NCI-H2029 (cell line): Measurements from ENCODE around the gene CRYGN.

Experiments
- DNase-seq: peaks from one replicate; lab custom pipeline; 2025; lab: John Stamatoyannopoulos, UW

The CRYGN gene

DNA sequence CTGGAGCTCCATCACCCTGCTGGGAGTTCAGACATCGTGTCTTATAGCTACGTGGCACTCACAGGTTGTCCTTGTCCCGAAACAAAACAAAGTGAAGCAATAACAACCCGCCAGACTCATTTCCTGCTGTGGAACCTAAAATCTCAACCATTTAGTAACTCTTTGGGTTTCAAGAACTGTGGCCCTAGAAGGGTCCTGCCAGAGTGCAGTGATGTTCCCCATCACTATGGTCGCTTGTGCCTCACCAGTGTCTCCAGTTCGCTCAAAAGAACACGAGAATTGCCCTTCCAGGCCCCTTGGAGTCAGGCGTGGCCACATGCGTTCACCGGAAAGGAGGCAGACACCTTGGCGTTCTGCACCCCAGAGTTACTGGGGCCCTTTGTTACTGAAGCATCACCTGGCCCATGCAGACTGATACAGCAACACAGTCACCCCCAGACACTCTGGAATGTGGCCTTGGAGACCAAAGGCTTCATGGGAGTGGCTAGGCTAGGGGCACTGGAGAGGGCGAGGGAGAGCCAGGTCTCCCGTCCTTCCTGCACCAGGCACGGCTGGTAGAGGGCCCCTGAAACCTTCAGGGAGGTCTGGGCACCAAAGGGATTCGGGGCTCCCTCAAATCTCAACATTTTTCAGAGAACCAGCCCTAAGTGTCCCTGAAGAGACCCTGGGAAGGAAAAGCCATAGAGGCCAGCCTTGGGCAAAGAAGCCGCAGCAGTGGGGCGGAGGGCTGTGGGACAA lies 908 bp downstream of the CRYGN start:
- DNase-seq, result no peak

DNA sequence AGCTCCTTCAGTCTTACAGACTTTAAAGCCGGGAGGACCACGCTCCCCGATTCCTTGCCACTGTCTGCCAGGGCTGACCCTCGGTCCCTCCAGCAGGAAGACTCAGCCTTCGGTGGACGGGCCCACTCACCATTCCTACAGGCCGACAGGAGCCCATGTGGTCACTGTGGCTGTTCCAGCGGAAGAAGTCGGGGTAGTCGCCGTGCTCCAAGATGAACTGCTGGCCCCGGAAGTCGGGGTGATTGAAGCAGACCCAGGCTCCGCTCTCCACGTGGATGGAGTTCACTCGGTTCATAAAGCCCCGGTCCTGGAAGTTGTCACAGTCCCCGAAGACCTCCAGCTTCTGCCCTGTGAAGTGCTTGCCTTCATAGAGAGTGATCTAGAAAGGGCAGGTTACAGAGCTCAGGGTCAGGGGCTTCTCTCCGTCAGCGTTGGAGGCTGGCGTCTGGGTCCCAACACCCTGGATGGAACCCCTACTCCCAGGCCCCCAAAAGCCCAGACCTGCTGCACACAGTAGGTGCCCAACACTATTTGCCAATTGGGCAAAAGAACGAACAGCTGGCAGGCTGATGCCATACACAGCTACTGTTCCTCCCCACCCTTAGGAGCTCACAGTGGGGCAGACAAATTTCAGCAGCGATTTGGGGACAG lies 1.9 kb downstream of the CRYGN start:
- DNase-seq, result no peak

GRCh38 chr7:151437159-151437553 lies 2.8 kb downstream of the CRYGN start:
- no peak for DNase-seq

DNA sequence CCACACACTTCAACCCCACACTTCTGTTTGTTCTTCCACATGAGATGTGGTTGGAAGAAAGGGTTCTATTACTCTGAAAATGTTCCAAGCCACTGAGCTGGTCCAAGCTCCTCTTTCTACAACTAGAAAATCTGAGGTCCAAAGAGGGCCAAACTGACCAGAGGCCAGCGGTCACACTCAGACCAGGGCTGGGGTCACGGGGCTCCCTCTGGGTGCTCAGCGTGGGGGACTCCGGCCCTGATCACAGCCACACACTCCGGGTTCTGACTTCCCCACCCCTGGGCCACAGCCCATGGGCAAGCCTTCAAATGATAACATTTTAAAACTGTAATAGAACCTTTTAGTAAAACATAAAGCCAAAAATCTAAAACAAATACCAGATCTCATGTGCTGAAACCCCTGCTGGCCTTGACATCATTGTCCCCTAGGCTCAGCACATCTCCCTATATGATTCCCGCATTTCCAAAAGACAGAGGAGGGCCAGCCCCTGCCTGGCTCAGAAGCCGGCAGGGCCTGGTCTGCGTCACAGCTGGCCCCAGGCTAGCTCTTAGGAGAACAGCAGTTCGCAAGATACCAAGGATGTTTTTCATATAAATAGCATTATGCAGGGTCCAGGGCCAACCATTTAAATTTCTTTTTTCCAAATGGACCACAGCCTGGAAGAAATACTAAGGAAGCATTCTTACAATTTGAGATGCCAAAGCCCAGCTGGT lies 3.3 kb downstream of the CRYGN start:
- no peak for DNase-seq

- DNase-seq, result no peak
These were observed 4.0 kb downstream of the CRYGN start for GRCh38 chr7:151435971-151436370.

DNA sequence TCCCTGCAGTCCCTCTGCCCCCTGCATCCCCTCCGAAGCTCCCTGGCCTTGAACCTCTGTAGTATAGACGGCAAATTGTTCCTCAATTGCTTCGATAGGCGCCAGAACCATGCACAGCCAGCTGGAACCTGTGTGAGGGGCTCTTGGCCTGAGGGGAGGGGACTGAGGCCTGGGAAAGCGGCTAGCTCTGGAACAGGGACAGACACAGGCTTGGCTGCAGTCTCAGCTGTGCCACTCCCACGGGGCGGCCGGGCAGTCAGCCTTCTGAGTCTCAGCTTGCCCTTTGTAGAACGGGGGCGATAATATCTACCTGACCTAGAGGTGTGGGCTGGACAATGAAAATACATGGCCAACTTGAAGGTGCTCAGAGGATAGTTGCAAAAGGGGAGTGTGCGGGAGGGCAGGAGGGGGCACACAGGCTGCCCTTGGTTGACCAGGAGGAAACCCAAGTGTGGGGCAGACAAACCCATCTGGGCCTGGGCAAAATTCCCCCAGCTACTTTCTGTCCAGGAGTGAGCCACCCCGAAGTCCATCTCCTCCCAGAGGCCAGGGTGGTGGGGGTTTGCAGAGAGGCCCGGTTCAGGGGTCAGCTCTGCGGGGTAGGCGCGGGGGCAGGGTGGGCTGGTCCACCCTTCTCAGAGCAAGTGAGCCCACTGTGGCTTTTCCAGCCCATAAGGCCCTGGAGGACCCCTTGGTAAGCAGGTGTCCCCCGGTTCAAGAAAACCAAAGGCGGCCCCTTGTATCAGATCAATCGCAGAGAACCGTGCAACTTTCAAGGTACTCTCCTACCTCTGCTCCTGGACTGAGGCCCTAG lies 4.6 kb downstream of the CRYGN start:
- DNase-seq, result no peak

DNA sequence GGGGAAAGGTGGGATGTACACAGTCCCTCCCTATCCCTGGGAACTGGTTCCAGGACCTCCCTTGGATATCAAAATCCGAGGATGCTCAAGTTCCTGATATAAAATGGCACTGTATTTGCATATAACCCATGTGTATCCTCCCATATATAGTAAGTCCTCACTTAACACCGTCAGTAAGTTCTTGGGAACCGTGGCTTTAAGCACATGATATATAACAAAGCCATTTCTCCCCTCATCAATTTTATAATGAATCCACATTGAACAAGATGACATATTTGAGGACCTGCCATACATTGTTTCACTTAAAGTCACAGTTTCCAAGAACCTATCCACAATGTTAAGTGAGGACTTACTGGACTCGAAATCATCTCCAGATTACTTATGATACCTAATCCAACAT lies 5.4 kb downstream of the CRYGN start:
- DNase-seq, result no peak

DNA sequence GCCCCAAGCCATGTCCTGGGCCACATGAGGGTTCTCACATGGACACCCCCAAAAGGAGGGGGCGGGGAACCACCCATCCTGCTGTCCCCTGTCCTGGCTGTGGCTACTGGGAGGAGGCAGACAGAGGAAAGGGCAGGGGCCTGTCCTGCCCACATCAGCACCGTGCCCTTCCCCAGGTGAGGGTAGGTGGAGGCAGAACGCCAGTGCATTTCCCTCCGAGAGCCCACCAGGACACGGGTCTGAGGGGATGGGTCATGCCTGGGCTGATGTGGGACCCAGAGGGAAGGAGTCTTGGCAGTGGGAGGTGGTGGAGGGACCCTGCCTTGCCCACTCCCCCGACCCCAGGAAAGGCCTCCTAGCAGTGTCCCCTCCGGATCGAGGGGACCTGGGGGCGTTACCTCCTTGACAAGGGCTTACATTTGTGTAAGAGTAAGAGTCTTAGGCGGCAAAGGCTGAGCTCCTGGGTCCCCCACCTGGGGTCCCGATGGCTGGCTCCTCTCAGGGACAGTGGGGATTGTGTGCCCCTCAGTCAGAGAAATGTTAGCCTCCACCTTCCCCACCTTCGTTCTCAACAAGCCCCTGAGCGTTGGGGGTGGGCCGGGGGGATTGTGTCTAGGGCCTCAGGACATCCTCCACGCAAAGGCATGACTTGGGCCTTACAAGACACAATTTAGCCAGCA lies 6.1 kb downstream of the CRYGN start:
- DNase-seq, result no peak

GRCh38 chr7:151432658-151433521 lies 7.1 kb downstream of the CRYGN start:
- DNase-seq, result no peak

DNA sequence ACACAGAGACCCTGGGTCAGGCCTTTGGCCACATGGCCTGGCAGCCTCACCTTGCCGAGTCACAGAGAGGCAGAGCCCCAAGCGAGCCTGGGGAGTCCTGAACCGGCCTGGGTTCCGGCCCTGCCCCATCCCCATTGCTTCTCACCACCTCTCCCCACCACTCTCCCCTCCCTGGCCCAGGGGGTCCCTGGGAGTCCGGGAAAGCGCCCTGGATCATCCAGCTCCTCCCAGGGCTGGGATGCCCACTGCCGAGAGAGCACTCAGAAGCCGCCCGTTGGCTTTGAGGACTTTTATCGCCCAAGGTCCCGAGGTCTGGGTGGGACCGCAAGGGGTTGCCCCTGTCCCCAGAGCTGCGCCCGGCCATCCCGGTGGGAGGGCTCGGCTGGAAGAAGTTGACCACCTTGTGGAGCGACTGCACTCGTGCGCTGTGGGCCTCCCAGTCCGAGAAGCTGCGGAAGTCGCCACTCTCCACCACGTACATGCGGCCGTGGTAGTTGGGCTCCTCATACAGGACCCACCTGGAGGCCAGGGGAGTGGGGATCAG lies 8.1 kb downstream of the CRYGN start:
- no peak for DNase-seq

- DNase-seq, result no peak
These were observed 8.6 kb downstream of the CRYGN start for GRCh38 chr7:151431281-151431767.

DNA sequence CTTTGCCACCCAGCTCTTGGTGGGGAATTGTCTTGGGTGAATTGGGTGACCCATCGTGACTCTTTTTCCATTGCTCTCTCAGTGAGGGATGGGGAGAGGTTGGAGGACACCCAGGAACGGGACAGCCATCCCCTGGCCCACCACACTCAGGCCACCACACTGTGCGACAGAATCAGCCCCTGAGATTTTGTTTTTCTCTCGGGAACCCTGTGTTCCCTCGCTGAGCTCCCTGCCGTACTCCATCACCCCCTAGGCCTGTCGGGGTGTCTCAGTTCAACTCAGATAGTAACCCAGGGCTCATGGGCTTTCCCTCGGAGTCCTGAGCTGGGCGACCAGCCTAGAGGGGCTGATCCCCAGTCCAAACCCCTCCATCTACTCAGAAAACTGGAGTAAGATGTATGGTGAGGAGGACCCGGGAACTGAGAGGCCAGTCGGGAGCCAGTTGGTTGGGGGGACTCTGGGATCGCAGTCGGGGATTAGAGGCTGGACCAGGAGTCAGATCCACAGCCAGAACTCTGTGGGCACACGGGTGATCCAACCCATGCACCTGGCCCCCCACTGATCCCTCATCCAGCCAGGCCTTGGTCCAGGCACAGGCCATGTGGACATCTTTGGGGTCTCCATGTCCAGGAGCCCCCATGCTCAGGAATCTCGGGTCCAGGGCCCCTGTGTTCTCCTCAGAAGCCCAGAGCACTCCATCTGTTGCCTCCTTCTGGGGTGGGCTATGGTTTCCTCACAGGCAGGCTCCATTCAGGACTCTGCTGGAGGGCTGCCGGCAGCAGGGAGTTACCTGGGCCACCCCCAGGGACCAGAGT lies 9.3 kb downstream of the CRYGN start:
- DNase-seq, result no peak

GRCh38 chr7:151429560-151430331 lies 10.2 kb downstream of the CRYGN start:
- peak; percentile 96 for DNase-seq

- DNase-seq, result no peak
These were observed 10.7 kb downstream of the CRYGN start for GRCh38 chr7:151429237-151429559.

DNA sequence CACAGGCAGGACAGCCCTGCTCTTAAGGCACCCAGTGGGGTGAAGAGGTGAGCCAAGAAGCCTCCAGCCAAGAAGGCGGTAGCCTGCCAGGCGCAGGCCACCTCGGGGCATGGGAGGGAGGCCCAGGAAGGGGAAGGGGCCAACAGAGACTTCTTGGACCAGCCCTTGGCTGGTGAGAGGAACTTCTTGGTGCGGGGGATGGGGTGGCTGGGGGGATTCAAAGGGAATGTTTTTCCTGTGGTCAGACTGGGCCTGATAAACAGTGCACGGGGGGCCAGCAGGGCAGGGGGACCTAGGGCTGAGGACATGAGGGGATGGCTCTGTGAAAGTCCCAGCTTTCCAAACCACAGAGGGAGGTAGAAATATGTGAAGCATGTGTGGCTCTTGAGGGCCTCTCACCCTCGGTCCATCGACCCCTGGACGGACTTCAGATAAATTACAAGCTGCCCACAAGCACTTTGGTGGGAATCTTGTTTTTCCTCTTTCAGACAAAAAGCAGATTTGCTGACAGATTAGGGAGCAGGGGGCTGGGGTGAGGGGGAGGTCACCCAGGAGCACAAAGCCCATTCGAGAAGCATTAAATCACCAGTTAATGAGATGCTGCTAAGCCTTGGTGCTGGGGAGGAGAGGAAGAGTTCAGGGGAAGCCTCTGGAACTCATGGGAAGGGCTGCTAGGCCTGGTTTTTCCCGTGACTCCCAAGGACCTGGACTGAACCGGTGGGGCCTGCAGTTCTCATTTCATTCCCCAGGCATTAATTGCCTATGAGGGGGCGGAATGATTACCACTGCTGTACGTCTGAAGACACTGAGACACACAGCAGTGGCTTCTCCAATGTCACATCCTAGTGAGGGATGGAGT lies 11.3 kb downstream of the CRYGN start:
- no peak for DNase-seq

DNA sequence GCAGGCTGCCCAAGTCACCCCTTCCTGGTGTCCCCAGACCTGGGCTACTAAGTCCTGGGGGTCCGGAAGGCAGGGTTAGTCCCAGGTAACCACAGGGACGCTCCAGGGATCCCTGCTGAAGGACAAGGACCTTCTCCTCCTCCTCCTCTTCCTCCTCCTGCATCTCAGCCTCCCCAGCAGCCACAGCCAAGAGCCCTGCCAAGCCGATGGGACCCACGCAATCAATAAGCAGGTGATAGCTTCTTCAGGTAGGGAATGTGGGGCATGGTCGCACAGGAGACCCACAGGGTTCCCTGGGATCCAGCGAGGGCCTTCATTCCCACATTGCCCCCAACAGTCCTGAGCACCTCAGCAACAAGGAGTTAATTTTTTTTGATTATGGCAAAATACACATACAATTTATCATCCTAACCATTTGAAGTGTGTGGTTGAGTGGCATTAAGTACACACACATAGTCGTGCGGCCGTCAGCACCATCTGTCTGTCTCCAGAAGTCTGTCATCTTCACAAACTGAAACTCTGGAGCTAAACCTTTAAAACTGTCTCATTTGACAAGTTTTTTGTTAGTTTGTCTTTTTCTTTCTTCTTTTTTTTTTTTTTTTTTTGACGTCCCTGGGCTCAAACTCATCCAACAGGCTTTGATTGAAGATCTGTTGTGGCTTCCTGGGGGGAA lies 12.1 kb downstream of the CRYGN start:
- peak; percentile 63 for DNase-seq
